ES-I3 (cell line): Measurements from ENCODE around the gene KRTAP10-1.
"Not testable (repeated sequence)": the region's sequence is repeated elsewhere in the genome, so short reads cannot be mapped to it uniquely, and the experiment has no call there.

Experiments
- H3K36me3 ChIP-seq: 2 replicates; pipeline ENCODE4 v1.6.1; 2013; ENCODE audit warnings: mild to moderate bottlenecking, low read length, control low read depth, moderate library complexity; ENCODE audit not compliant: insufficient read depth
- H3K4me1 ChIP-seq: 2 replicates; pipeline ENCODE4 v1.6.1; 2013; ENCODE audit warnings: mild to moderate bottlenecking, control low read depth, low read length; ENCODE audit not compliant: insufficient read depth
- H3K9ac ChIP-seq: 2 replicates; pipeline ENCODE4 v1.6.1; 2013; ENCODE audit warnings: low read depth, mild to moderate bottlenecking, low read length, moderate library complexity
- H3K9me3 ChIP-seq: 2 replicates; pipeline ENCODE4 v1.6.1; 2013; ENCODE audit warnings: mild to moderate bottlenecking, low read length, moderate library complexity; ENCODE audit not compliant: control insufficient read depth, insufficient read depth

The KRTAP10-1 gene

GRCh38 chr21:44574457-44575306 is 34.7 kb upstream of the KRTAP10-1 start:
- H3K9me3 ChIP-seq = peaks cover 9% of the 10 kb centered on the region

DNA sequence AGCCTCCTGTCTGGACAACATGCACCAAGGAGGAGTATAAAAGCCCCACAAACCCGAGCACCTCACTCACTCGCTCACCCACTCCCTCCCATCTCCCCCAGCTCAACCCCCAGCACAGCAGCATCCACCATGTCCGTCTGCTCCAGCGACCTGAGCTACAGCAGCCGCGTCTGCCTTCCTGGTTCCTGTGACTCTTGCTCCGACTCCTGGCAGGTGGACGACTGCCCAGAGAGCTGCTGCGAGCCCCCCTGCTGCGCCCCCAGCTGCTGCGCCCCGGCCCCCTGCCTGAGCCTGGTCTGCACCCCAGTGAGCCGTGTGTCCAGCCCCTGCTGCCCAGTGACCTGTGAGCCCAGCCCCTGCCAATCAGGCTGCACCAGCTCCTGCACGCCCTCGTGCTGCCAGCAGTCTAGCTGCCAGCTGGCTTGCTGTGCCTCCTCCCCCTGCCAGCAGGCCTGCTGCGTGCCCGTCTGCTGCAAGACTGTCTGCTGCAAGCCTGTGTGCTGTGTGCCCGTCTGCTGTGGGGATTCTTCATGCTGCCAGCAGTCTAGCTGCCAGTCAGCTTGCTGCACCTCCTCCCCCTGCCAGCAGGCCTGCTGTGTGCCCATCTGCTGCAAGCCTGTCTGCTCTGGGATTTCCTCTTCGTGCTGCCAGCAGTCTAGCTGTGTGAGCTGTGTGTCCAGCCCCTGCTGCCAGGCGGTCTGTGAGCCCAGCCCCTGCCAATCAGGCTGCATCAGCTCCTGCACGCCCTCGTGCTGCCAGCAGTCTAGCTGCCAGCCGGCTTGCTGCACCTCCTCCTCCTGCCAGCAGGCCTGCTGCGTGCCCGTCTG is 33.8 kb upstream of the KRTAP10-1 start, which contains the start of gene KRTAP10-4:
Gene KRTAP10-4 (plus strand): TSS at position 100 of the 827 bp plus-strand sequence. CDS start 30 bp downstream, at position 130.
- not testable (repeated sequence) for H3K4me1 ChIP-seq, H3K36me3 ChIP-seq, H3K9me3 ChIP-seq, H3K9ac ChIP-seq

More at GRCh38 chr21:44574457-44575306, 34.7 kb upstream of the KRTAP10-1 start:
- Histone ChIP-seq H3K4me1 (no peaks in the 10 kb centered on the region), H3K36me3 (no peaks in the 10 kb centered on the region), H3K9ac (no peak overlapping the region)

- Histone ChIP-seq H3K9me3 (peaks cover 9% of the 10 kb centered on the region), H3K9ac (no peak overlapping the region), H3K4me1 (no peaks in the 10 kb centered on the region), H3K36me3 (no peaks in the 10 kb centered on the region)
Observed at GRCh38 chr21:44572959-44573583, 33.1 kb upstream of the KRTAP10-1 start.

GRCh38 chr21:44571844-44572782 is 32.1 kb upstream of the KRTAP10-1 start:
- Histone ChIP-seq H3K9ac (no peak overlapping the region), H3K9me3 (peaks cover 8% of the 10 kb centered on the region), H3K36me3 (no peaks in the 10 kb centered on the region), H3K4me1 (no peaks in the 10 kb centered on the region)

DNA sequence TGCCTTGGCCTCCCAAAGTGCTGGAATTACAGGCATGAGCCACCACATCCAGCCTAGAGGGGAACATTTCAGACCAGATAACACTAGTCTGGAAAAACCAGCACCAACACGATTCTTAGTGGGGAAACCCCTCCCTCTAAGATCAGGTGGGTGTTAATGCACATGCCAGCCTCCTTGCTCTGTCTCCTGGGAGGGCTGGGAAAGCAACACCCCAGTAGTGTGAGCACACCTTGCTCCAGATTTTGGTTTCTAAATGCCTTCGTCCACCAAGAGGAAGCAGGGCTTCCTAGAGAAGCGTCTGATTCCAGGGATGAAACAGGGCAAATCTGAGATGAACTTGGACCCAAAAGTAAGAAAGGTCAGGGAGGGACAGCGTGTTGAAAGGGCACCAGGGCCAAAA is 31.3 kb upstream of the KRTAP10-1 start:
- Histone ChIP-seq H3K36me3 (no peaks in the 10 kb centered on the region), H3K9me3 (no peaks in the 10 kb centered on the region; the same call in 1 of the 2 replicates), H3K4me1 (no peaks in the 10 kb centered on the region), H3K9ac (no peak overlapping the region)

- no peaks in the 10 kb centered on the region; the same call in 1 of the 2 replicates for H3K9me3 ChIP-seq
- H3K4me1 ChIP-seq = no peaks in the 10 kb centered on the region
- H3K36me3 ChIP-seq = no peaks in the 10 kb centered on the region
- H3K9ac ChIP-seq = no peak overlapping the region
Observed at GRCh38 chr21:44569861-44570517, 30.0 kb upstream of the KRTAP10-1 start.

DNA sequence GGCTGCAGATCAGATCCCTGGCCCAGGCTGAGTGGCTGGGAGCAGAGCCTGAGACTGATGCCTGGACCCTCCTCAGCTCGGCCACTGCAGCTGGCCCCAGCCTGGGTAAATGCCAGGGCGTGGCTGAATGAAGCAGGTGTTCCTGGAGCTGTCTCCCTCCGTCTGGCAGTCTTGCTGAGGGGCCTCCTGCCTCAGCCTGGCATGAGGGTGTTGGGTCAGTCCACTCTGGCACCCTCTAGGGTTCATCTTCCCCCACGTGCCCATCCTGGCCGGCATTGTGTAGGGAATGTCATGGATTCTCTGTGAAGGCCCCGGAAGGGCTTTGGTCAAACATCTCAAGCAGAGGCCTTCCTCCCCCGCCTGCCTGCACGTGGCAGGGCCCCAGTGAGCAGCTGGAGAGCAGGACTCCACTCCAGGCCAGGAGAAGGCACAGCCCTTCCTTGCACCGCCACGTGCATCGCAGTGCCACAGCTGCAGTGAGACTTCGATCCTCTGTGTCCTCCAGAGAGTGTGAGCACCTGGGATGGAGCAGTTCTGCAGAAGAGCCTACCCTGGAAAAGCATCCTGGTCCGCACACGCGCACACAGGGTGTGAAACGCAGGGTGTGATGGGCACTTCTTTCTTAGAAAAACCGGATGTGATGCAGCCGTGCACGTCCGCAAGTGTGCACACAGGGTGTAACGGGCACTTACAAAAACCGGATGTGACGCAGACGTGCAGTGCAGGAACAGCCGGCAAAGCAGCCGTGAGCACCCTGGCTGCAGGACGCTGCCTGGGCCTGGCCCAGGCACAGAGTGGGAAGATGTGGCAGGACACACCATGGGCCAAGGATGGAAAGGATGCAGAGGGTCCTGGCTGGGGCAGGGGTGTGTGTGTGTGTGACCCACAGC is 28.9 kb upstream of the KRTAP10-1 start:
- Histone ChIP-seq H3K36me3 (no peaks in the 10 kb centered on the region), H3K9ac (no peak overlapping the region), H3K4me1 (no peaks in the 10 kb centered on the region), H3K9me3 (no peaks in the 10 kb centered on the region; the same call in 1 of the 2 replicates)

DNA sequence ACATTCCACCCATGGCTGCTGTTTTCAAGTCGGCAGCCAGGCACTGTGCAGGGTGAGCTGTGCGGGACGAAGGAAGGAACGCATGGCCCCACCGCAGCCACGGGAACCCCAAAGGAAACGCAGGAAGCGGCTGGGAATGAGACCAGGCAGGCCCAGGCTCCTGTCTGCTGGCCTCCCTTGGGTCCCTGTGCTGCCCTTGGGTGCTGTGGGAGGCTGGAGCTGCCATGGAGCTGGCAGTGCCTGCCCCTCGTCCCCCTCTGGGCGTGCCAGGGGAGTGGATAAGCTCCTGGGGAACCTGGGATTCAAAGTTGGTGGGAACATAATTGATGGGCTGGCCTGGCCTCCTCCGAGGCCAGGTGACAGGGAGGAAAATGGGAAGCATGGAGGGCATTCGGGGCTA is 28.3 kb upstream of the KRTAP10-1 start:
- no peaks in the 10 kb centered on the region for H3K36me3 ChIP-seq
- no peaks in the 10 kb centered on the region; the same call in 1 of the 2 replicates for H3K9me3 ChIP-seq
- no peak overlapping the region for H3K9ac ChIP-seq
- no peaks in the 10 kb centered on the region for H3K4me1 ChIP-seq

DNA sequence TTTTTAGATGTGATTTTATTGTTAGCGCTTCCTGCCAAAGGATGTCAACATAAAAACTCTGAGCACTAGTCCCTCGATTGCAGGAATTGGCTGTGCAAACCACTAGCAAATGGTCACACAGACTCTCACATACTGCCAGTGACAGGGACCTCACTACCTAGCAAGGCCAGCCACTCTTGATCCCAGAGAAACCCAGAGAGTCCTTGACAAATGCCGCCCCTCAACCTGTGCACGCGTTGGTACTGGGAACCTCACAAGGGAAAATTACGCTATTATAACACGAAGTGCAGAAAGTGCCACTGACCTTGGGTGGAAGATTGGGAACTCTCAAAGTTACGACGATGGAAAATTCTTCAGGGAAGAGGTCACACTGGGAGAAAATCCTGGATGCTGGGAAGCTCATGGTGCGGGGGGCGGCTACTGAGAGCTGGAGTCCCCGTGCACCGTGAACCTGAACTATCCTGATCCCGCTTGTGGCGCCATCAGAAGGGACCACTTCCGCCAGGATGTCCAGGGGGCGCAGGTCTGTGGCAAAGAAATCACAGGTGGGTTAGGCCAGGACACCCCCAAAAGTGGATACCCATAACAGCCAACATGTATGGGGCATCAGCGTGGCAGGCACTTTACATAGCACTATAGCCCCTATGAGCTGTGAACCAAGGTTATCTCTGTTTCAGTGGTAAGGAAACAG is 27.6 kb upstream of the KRTAP10-1 start:
- Histone ChIP-seq H3K4me1 (no peaks in the 10 kb centered on the region), H3K9me3 (no peaks in the 10 kb centered on the region; the same call in 1 of the 2 replicates), H3K36me3 (no peaks in the 10 kb centered on the region), H3K9ac (no peak overlapping the region)

GRCh38 chr21:44566403-44566802 is 26.4 kb upstream of the KRTAP10-1 start:
- no peaks in the 10 kb centered on the region for H3K4me1 ChIP-seq
- H3K9ac ChIP-seq = no peak overlapping the region
- H3K9me3 ChIP-seq = no peaks in the 10 kb centered on the region
- H3K36me3 ChIP-seq = no peaks in the 10 kb centered on the region

DNA sequence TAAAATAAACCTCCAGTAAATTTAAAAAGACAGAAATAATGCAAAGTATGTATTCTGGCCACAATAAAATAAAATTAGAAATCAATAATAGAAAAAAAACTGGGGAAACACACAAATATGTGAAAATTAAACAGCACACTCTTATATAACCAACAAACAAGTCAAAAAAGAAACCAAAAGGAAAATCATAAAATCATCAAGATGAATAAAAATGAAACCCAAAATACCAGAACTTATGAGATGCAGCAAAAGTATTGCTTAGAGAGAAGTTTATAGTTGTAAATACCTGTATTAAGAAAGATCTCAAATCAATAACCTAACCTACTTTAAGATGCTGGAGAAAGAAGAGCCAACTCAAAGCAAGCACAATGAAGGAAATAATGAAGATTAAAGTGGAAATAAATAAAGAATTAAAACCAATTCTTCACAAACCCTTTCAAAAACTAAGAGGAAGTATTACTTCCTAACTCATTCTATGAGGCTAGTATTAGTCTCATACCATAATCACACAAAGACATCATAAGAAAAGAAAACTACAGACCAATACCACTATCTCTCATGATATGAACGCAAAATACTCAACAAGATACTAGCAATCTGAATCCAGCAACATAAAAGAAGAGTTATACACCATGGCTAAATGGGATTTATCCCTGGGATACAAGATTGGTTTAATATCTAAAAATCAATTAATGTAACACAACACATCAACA is 25.0 kb upstream of the KRTAP10-1 start:
- Histone ChIP-seq H3K9ac (no peak overlapping the region), H3K9me3 (no peaks in the 10 kb centered on the region), H3K4me1 (no peaks in the 10 kb centered on the region), H3K36me3 (no peaks in the 10 kb centered on the region)
